Peyer's patch (tissue), 4 donors: ENCODE results near the gene TTC39B. TPM values are rescaled to one million over a fixed set of nuclear protein-coding genes. Genes with fewer than 3 reads are reported as not detected.
A peak's percentile ranks its signal among the peaks of the same experiment; 100 is the strongest.

Experiments used
- DNase-seq, 3 donors: peaks; one replicate each; pipeline ENCODE4 v3.0.0-alpha.2; 2017 to 2019
- H3K27ac ChIP-seq, 4 donors: fragments of 200-600 bp; sonication (generic); one replicate each; pipeline ENCODE4 v1.5.1; 2016 to 2019
- H3K27me3 ChIP-seq, 2 donors: fragments of 200-600 bp; sonication (generic); one replicate each; pipeline ENCODE4 v1.5.1; 2019
- H3K36me3 ChIP-seq, 3 donors: fragments of 200-600 bp; sonication (generic); one replicate each; pipeline ENCODE4 v1.5.1; 2016 to 2019
- H3K4me1 ChIP-seq, 4 donors: fragments of 200-600 bp; sonication (generic); one replicate each; pipeline ENCODE4 v1.5.1; 2016 to 2019
- H3K4me3 ChIP-seq, 4 donors: fragments of 200-600 bp; sonication (generic); 1 replicate in 3 of 4; 2 replicates in 1 of 4; pipeline ENCODE4 v1.5.1; 2016 to 2019; ENCODE audit warnings: mild to moderate bottlenecking in 1 of 4
- H3K9me3 ChIP-seq, 4 donors: fragments of 200-600 bp; sonication (generic); one replicate each; pipeline ENCODE4 v1.5.1; 2016 to 2019; ENCODE audit warnings: mild to moderate bottlenecking in 1 of 4
- CTCF ChIP-seq, 6 experiments: fragments of 450-650 bp in 4 of 6; fragments of 200-600 bp in 2 of 6; sonication (generic) in 1 of 6; IDR thresholded peaks; one replicate each; pipeline ENCODE4 v1.5.1; 2017 to 2019; ENCODE audit warnings: antibody characterized with exemption in 6 of 6, mild to moderate bottlenecking in 3 of 6, moderate library complexity in 1 of 6
- POLR2A ChIP-seq, 2 donors: fragments of 450-650 bp; IDR thresholded peaks; one replicate each; pipeline ENCODE4 v1.5.1; 2017; ENCODE audit warnings: antibody characterized with exemption in 2 of 2, mild to moderate bottlenecking in 2 of 2, moderate library complexity in 2 of 2
- total RNA-seq, 4 donors: library from RNA; depleted of rRNA; stranded (reverse); fragments of >200 nt; gene quantifications; one replicate each; pipeline ENCODE4 v1.1.0, GENCODE V29; 2016

Gene TTC39B
- total RNA-seq, 4 donors from 2014 or later: 17.3 to 44.1 (median 33.1) TPM

- Histone ChIP-seq H3K36me3 (peaks cover 0 to 5% (median 0%) of the 10 kb centered on the region in 3 donors), H3K9me3 (no peaks in the 10 kb centered on the region), H3K27ac (peak overlapping the region; percentile 57 to 92 (median 78)), H3K4me1 (peaks cover 0 to 35% (median 6%) of the 10 kb centered on the region in 4 donors), H3K4me3 (no peak overlapping the region), H3K27me3 (no peaks in the 10 kb centered on the region)
- no peak for DNase-seq
- TF ChIP-seq CTCF (IDR thresholded peaks at IDR 0.05) (no peak), POLR2A (IDR thresholded peaks at IDR 0.05) (no peak)
Measured at GRCh38 chr9:15294604-15295003, 12.4 kb downstream of the TTC39B start.

- peak overlapping the region; percentile 4 to 92 (median 56) for H3K27ac ChIP-seq
- no peak for DNase-seq
- no peak for TF ChIP-seq CTCF (IDR thresholded peaks at IDR 0.05)
- no peak for TF ChIP-seq POLR2A (IDR thresholded peaks at IDR 0.05)
- H3K4me1 ChIP-seq: peaks cover 0 to 31% (median 6%) of the 10 kb centered on the region in 4 donors
- no peaks in the 10 kb centered on the region for H3K27me3 ChIP-seq
- no peak overlapping the region for H3K4me3 ChIP-seq
- no peaks in the 10 kb centered on the region for H3K9me3 ChIP-seq
- H3K36me3 ChIP-seq: peaks cover 0 to 5% (median 0%) of the 10 kb centered on the region in 3 donors
Measured at GRCh38 chr9:15293804-15294316, 13.2 kb downstream of the TTC39B start.

DNA sequence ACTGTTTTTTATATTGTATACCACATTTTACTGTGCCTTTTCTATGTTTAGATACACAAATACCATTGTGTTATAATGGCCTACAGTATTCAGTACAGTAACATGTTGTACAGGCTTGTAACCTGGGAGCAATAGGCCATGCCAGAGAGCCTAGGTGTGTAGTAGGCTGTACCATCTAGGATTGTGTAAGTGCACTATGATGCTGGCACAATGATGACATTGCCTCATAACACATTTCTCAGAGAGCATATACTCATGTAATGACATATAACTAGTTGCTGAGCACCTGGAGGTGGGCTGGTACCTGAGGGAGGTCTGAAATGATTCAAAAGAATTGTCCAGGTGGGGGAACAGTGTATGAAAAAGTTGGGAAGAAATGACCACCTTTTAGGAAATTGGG lies 13.9 kb downstream of the TTC39B start:
- Histone ChIP-seq H3K4me3 (no peak overlapping the region), H3K4me1 (peaks cover 0 to 31% (median 6%) of the 10 kb centered on the region in 4 donors)
- TF ChIP-seq CTCF (IDR thresholded peaks at IDR 0.05) (no peak), POLR2A (IDR thresholded peaks at IDR 0.05) (no peak)

GRCh38 chr9:15289603-15290002 lies 17.4 kb downstream of the TTC39B start:
- peaks cover 0 to 12% (median 0%) of the 10 kb centered on the region in 4 donors for H3K4me1 ChIP-seq
- DNase-seq: no peak
- H3K36me3 ChIP-seq: no peaks in the 10 kb centered on the region
- no peak overlapping the region for H3K4me3 ChIP-seq
- no peak overlapping the region for H3K27ac ChIP-seq
- TF ChIP-seq POLR2A (IDR thresholded peaks at IDR 0.05) (no peak), CTCF (IDR thresholded peaks at IDR 0.05) (no peak)
- H3K27me3 ChIP-seq: no peaks in the 10 kb centered on the region
- H3K9me3 ChIP-seq: no peaks in the 10 kb centered on the region

More for the DNA sequence above, 13.9 kb downstream of the TTC39B start:
- no peaks in the 10 kb centered on the region for H3K27me3 ChIP-seq
- H3K27ac ChIP-seq: peak overlapping the region in 2 of 4 donors; percentile 4 to 57
- no peak for DNase-seq
- peaks cover 0 to 4% (median 0%) of the 10 kb centered on the region in 3 donors for H3K36me3 ChIP-seq
- no peaks in the 10 kb centered on the region for H3K9me3 ChIP-seq

GRCh38 chr9:15287309-15287708 lies 19.7 kb downstream of the TTC39B start:
- DNase-seq: no peak
- no peak overlapping the region for H3K27ac ChIP-seq
- no peaks in the 10 kb centered on the region for H3K4me1 ChIP-seq
- no peaks in the 10 kb centered on the region for H3K36me3 ChIP-seq
- H3K27me3 ChIP-seq: no peaks in the 10 kb centered on the region
- TF ChIP-seq CTCF (IDR thresholded peaks at IDR 0.05) (no peak), POLR2A (IDR thresholded peaks at IDR 0.05) (no peak)
- no peak overlapping the region for H3K4me3 ChIP-seq
- no peaks in the 10 kb centered on the region for H3K9me3 ChIP-seq
